ENCODE results near the gene OR4C5. TPM values are rescaled to one million over a fixed set of nuclear protein-coding genes. Genes with fewer than 3 reads are reported as not detected.
"Not testable (repeated sequence)": the region's sequence is repeated elsewhere in the genome, so short reads cannot be mapped to it uniquely, and the experiment has no call there.

Gene OR4C5
- total RNA-seq, 1 experiment from 2014 or later: not detected

DNA sequence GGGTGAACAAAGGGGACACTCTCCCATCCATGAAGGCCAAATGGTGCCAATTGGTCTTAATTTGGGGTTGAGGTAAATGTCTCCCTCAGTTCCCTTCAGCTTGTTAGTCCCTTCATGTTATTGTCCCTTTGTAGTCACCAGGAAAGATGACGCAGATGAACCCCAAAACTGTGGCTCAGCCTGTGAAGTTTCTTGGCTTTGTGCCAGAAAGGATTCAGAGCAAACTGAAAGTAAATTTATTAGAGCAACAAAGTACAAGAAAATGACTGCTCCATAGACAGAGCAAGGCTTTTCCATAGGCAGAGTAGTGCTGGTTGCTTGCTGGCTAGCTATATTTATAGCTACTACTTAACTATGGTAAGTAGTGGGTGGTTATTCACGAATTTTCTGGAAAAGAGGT is 24.8 kb downstream of the OR4C5 start (continued):
- TF ChIP-seq, protein P1, sequence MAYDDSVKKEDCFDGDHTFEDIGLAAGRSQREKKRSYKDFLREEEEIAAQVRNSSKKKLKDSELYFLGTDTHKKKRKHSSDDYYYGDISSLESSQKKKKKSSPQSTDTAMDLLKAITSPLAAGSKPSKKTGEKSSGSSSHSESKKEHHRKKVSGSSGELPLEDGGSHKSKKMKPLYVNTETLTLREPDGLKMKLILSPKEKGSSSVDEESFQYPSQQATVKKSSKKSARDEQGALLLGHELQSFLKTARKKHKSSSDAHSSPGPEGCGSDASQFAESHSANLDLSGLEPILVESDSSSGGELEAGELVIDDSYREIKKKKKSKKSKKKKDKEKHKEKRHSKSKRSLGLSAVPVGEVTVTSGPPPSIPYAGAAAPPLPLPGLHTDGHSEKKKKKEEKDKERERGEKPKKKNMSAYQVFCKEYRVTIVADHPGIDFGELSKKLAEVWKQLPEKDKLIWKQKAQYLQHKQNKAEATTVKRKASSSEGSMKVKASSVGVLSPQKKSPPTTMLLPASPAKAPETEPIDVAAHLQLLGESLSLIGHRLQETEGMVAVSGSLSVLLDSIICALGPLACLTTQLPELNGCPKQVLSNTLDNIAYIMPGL (CRISPR knock-in tag; IDR thresholded peaks at IDR 0.05): no peak
- no peak for TF ChIP-seq RORB (CRISPR knock-in tag; IDR thresholded peaks at IDR 0.05)

- H3K27me3 Mint-ChIP-seq (ENCODE audit: low read depth): peaks cover 16% of the 10 kb centered on the region; the same call in 1 of the 2 replicates
- DNase-seq (ENCODE audit: low spot score); H3K4me3 Mint-ChIP-seq; H3K27ac Mint-ChIP-seq; CTCF ChIA-PET; H3K4me1 Mint-ChIP-seq; POLR2A ChIA-PET; ATAC-seq: not testable (repeated sequence)
- H3K36me3 Mint-ChIP-seq: peaks cover 75% of the 10 kb centered on the region
- peaks cover 90% of the 10 kb centered on the region for H3K9me3 Mint-ChIP-seq
These were observed 41.6 kb downstream of the OR4C5 start, which contains the start of gene OR4C3 for GRCh38 chr11:48324620-48325019. TSS of gene OR4C3 (plus strand) at chr11:48324920. CDS start at chr11:48325022, 102 bp downstream.

DNA sequence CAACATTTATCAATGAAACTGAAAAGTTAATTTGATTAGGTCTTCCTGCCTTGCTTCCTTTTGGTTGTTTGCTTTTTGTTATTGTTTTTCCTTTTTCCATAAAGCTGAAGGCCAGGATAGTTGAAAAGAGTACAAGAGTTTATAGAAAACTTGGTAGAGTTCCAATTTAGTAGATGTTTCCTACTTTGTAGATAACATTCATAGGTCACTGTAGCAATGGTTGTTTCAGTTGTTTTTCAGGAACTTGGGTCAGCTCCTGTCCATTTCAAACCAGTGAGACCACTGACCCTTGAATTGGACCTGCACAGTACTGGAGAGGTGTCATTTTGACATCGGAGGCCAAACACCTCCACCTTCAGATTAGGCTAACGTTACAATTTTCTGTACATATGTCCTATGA is 46.5 kb downstream of the OR4C5 start:
- H3K27ac Mint-ChIP-seq; DNase-seq (ENCODE audit: low spot score); POLR2A ChIA-PET; H3K4me1 Mint-ChIP-seq; ATAC-seq; H3K4me3 Mint-ChIP-seq; CTCF ChIA-PET: not testable (repeated sequence)
- Mint-ChIP-seq H3K9me3 (peaks cover 93% of the 10 kb centered on the region), H3K36me3 (peaks cover 72% of the 10 kb centered on the region), H3K27me3 (ENCODE audit: low read depth) (peaks cover 14% of the 10 kb centered on the region)

Other genes starting within 250 kb of the OR4C5 start
- gene OR4B1, start 149.7 kb downstream of the OR4C5 start, total RNA-seq (2021): not detected in 3 replicates
- gene OR4X2, start 121.4 kb downstream of the OR4C5 start, total RNA-seq (2021): not detected in 3 replicates
- gene OR4X1, start 102.6 kb downstream of the OR4C5 start, total RNA-seq (2021): not detected in 3 replicates
- gene OR4S1, start 60.2 kb downstream of the OR4C5 start, total RNA-seq (2021): not detected in 3 replicates
- not detected in 3 replicates for gene OR4C3, start 41.5 kb downstream of the OR4C5 start, total RNA-seq (2021)
- gene OR4A47, start 122.3 kb upstream of the OR4C5 start, total RNA-seq (2021): not detected in 3 replicates

Measured in WTC11 (cell line).